Loucy (cell line): ENCODE measurements around the gene SYT7.

Source experiments
- H2AFZ ChIP-seq: fragments of 200-600 bp; sonication (generic); 2 replicates; pipeline ENCODE4 v1.6.0; 2016; ENCODE audit warnings: antibody characterized with exemption, mild to moderate bottlenecking, low read length, moderate library complexity
- H3F3A ChIP-seq: fragments of 200-600 bp; 2 replicates; pipeline ENCODE4 v1.6.0; 2016; ENCODE audit warnings: antibody characterized with exemption, low read depth, mild to moderate bottlenecking
- H3K27me3 ChIP-seq: fragments of 200-600 bp; sonication (generic); 2 replicates; pipeline ENCODE4 v1.6.1; 2014; ENCODE audit warnings: low read length, mild to moderate bottlenecking; ENCODE audit not compliant: insufficient read depth, poor library complexity, severe bottlenecking
- H3K36me3 ChIP-seq: fragments of 200-600 bp; sonication (generic); 2 replicates; pipeline ENCODE4 v1.6.1; 2016; ENCODE audit warnings: low read length; ENCODE audit not compliant: insufficient read depth
- H3K4me1 ChIP-seq: fragments of 200-600 bp; sonication (generic); 2 replicates; pipeline ENCODE4 v1.5.1; 2014; ENCODE audit warnings: low read length, mild to moderate bottlenecking; ENCODE audit not compliant: insufficient read depth, poor library complexity, severe bottlenecking
- H3K4me2 ChIP-seq: fragments of 200-600 bp; sonication (generic); 2 replicates; pipeline ENCODE4 v1.6.0; 2014; ENCODE audit warnings: antibody characterized with exemption, low read length, low read depth, mild to moderate bottlenecking; ENCODE audit not compliant: poor library complexity, severe bottlenecking
- H3K4me3 ChIP-seq: fragments of 200-600 bp; sonication (generic); 2 replicates; pipeline ENCODE4 v1.5.1; 2014; ENCODE audit warnings: low read length, mild to moderate bottlenecking, mixed read lengths; ENCODE audit not compliant: poor library complexity, severe bottlenecking
- H3K79me2 ChIP-seq: fragments of 200-600 bp; sonication (generic); 2 replicates; pipeline ENCODE4 v1.6.1; 2014; ENCODE audit warnings: low read length; ENCODE audit not compliant: insufficient read depth
- H3K9ac ChIP-seq: fragments of 200-600 bp; sonication (generic); 2 replicates; pipeline ENCODE4 v1.6.0; 2014; ENCODE audit warnings: mild to moderate bottlenecking, low read depth, low read length, moderate library complexity; ENCODE audit not compliant: poor library complexity, severe bottlenecking
- H3K9me2 ChIP-seq: fragments of 200-600 bp; sonication (generic); replicated peaks from 2 replicates; pipeline ENCODE4 v1.6.1; 2016; ENCODE audit warnings: low read depth, low read length, mixed read lengths
- H3K9me3 ChIP-seq: fragments of 200-600 bp; sonication (generic); 2 replicates; pipeline ENCODE4 v1.6.1; 2014; ENCODE audit warnings: mild to moderate bottlenecking, antibody characterized with exemption, low read length, low read depth; ENCODE audit not compliant: insufficient read depth
- H4K20me1 ChIP-seq: fragments of 200-600 bp; sonication (generic); 2 replicates; pipeline ENCODE4 v1.6.0; 2014; ENCODE audit warnings: antibody characterized with exemption, low read length, mild to moderate bottlenecking; ENCODE audit not compliant: insufficient read depth, poor library complexity, severe bottlenecking
- CTCF ChIP-seq: fragments of 200-600 bp; sonication (generic); conservative IDR thresholded peaks from 2 replicates; pipeline ENCODE4 v1.5.1; 2014; ENCODE audit warnings: mild to moderate bottlenecking, antibody characterized with exemption, low read length
- EZH2phosphoT487 ChIP-seq: fragments of 200-600 bp; IDR thresholded peaks from 2 replicates; pipeline ENCODE4 v1.6.1; 2018; ENCODE audit warnings: antibody characterized with exemption, mild to moderate bottlenecking, moderate library complexity, borderline replicate concordance

Gene SYT7

GRCh38 chr11:61532134-61533038, 48.5 kb downstream of the SYT7 start:
- Histone ChIP-seq H3K9me3 (no peaks in the 10 kb centered on the region), H3F3A (no peaks in the 10 kb centered on the region), H3K36me3 (no peaks in the 10 kb centered on the region), H3K27me3 (no peaks in the 10 kb centered on the region), H3K4me3 (no peak overlapping the region), H3K4me1 (no peaks in the 10 kb centered on the region), H3K4me2 (no peak overlapping the region), H4K20me1 (no peaks in the 10 kb centered on the region), H3K9me2 (no peaks in the 10 kb centered on the region), H3K79me2 (no peaks in the 10 kb centered on the region), H2AFZ (no peak overlapping the region), H3K9ac (no peak overlapping the region)
- TF ChIP-seq EZH2phosphoT487 (no peak), CTCF (peak; percentile 97)

GRCh38 chr11:61531044-61531443, 49.8 kb downstream of the SYT7 start:
- H4K20me1 ChIP-seq, result no peaks in the 10 kb centered on the region
- H3F3A ChIP-seq, result no peaks in the 10 kb centered on the region
- no peaks in the 10 kb centered on the region for H3K79me2 ChIP-seq
- no peak for TF ChIP-seq CTCF
- no peak for TF ChIP-seq EZH2phosphoT487
- H3K9me3 ChIP-seq, result no peaks in the 10 kb centered on the region
- H3K4me1 ChIP-seq, result no peaks in the 10 kb centered on the region
- no peak overlapping the region for H3K4me3 ChIP-seq
- H3K9ac ChIP-seq, result no peak overlapping the region
- H3K9me2 ChIP-seq, result no peaks in the 10 kb centered on the region
- no peaks in the 10 kb centered on the region for H3K27me3 ChIP-seq
- H2AFZ ChIP-seq, result no peak overlapping the region
- H3K36me3 ChIP-seq, result no peaks in the 10 kb centered on the region
- H3K4me2 ChIP-seq, result no peak overlapping the region

- Histone ChIP-seq H3K4me3 (no peak overlapping the region), H3K9me2 (no peaks in the 10 kb centered on the region), H3K79me2 (no peaks in the 10 kb centered on the region), H3F3A (no peaks in the 10 kb centered on the region), H3K4me2 (no peak overlapping the region), H3K4me1 (no peaks in the 10 kb centered on the region), H3K36me3 (no peaks in the 10 kb centered on the region), H3K27me3 (no peaks in the 10 kb centered on the region), H4K20me1 (no peaks in the 10 kb centered on the region), H3K9me3 (no peaks in the 10 kb centered on the region), H2AFZ (no peak overlapping the region), H3K9ac (no peak overlapping the region)
- TF ChIP-seq CTCF (no peak), EZH2phosphoT487 (no peak)
Measured at GRCh38 chr11:61529537-61530225, 51.2 kb downstream of the SYT7 start.
